Testis (tissue), 3 donors: Measurements from ENCODE around the gene ADCY9. TPM values are rescaled to one million over a fixed set of nuclear protein-coding genes. Genes with fewer than 3 reads are reported as not detected.

ENCODE experiments used
- DNase-seq: peaks from one replicate; pipeline ENCODE4 v3.0.0-alpha.2; 2019
- H3K27ac ChIP-seq, 2 donors: fragments of 200-600 bp; sonication (generic); one replicate each; pipeline ENCODE4 v1.5.1; 2019
- H3K27me3 ChIP-seq: fragments of 200-600 bp; sonication (generic); one replicate; pipeline ENCODE4 v1.5.1; 2019
- H3K36me3 ChIP-seq: fragments of 200-600 bp; sonication (generic); one replicate; pipeline ENCODE4 v1.5.1; 2017; ENCODE audit warnings: low read depth; ENCODE audit errors: missing control alignments
- H3K4me1 ChIP-seq: fragments of 200-600 bp; sonication (generic); one replicate; pipeline ENCODE4 v1.5.1; 2019
- H3K4me3 ChIP-seq, 2 donors: fragments of 200-600 bp; sonication (generic); one replicate each; pipeline ENCODE4 v1.5.1; 2017 to 2019
- H3K9me3 ChIP-seq: fragments of 200-600 bp; sonication (generic); one replicate; pipeline ENCODE4 v1.5.1; 2017
- POLR2A ChIP-seq: fragments of 450-650 bp; IDR thresholded peaks from one replicate; pipeline ENCODE4 v1.6.1; 2017; ENCODE audit warnings: antibody characterized with exemption, mild to moderate bottlenecking, moderate library complexity
- WGBS, 2 donors: methylation state at CpG; one replicate each; pipeline ENCODE4 v1.1.5; 2018; 5-methylcytosine and 5-hydroxymethylcytosine counted together
- intact Hi-C: fragments of 100-400 bp; cut with DNase I; formaldehyde crosslinking; loops from one replicate; pipeline ENCODE4 v1.15.1; 2023; ENCODE audit warnings: low total_unique reads
- polyA plus RNA-seq: library from polyadenylated mRNA; stranded (reverse); fragments of 350-450 nt; fragmentation: Illumina TruSeq; extraction: RNeasy Lipid Tissue Mini Kit (QIAGEN cat#74804); gene quantifications from one replicate; pipeline ENCODE4 v1.2.3, GENCODE V29; 2014; ENCODE audit warnings: low read depth, low replicate concordance; ENCODE audit not compliant: insufficient read depth
- total RNA-seq, 2 donors: library from RNA; depleted of rRNA; stranded (reverse); fragments of >200 nt; gene quantifications; one replicate each; pipeline ENCODE4 v1.2.3, GENCODE V29; 2016
- TF ChIP-seq, protein P1 (sequence below), 3 experiments: fragments of 450-650 bp in 2 of 3; fragments of 200-600 bp in 1 of 3; sonication (generic) in 1 of 3; IDR thresholded peaks; one replicate each; pipeline ENCODE4 v1.5.1; 2016 to 2019; ENCODE audit warnings: antibody characterized with exemption in 3 of 3, mild to moderate bottlenecking in 2 of 3, moderate library complexity in 1 of 3

Gene ADCY9
- total and polyA plus RNA-seq, 3 donors from 2014 or later, result 19.0 to 77.2 (median 52.8) TPM

DNA sequence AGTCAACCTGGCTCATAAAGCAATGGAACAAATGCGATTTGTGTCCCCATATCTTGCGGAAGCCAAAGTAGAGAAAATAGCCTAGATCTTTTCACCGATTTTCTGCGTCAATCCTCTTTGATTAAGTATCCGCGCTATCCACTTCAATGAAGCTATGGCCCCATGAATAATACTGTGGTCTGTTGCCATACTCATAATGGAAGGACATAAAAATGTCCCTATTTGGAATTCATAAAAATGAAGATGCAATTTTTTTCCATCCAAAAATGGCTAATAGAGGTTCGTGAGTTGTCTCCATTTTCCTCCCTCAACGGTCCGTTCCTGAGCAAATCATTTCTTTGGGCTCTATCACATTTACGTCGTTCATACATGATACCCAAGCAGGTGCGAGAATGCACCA lies 25.4 kb upstream of the ADCY9 start:
- TF ChIP-seq POLR2A, result no peak
- TF ChIP-seq, protein P1, sequence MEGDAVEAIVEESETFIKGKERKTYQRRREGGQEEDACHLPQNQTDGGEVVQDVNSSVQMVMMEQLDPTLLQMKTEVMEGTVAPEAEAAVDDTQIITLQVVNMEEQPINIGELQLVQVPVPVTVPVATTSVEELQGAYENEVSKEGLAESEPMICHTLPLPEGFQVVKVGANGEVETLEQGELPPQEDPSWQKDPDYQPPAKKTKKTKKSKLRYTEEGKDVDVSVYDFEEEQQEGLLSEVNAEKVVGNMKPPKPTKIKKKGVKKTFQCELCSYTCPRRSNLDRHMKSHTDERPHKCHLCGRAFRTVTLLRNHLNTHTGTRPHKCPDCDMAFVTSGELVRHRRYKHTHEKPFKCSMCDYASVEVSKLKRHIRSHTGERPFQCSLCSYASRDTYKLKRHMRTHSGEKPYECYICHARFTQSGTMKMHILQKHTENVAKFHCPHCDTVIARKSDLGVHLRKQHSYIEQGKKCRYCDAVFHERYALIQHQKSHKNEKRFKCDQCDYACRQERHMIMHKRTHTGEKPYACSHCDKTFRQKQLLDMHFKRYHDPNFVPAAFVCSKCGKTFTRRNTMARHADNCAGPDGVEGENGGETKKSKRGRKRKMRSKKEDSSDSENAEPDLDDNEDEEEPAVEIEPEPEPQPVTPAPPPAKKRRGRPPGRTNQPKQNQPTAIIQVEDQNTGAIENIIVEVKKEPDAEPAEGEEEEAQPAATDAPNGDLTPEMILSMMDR (IDR thresholded peaks at IDR 0.05), result no peak
- no peak overlapping the region for H3K27ac ChIP-seq
- H3K36me3 ChIP-seq, result no peaks in the 10 kb centered on the region
- intact Hi-C loops, result no loop called here
- no peaks in the 10 kb centered on the region for H3K4me1 ChIP-seq
- H3K9me3 ChIP-seq, result no peaks in the 10 kb centered on the region
- WGBS, 2 donors, result 94 to 95% methylated on average over 12 of the region's 12 CpGs
- H3K4me3 ChIP-seq, result no peak overlapping the region
- H3K27me3 ChIP-seq, result no peaks in the 10 kb centered on the region
- no peak for DNase-seq

DNA sequence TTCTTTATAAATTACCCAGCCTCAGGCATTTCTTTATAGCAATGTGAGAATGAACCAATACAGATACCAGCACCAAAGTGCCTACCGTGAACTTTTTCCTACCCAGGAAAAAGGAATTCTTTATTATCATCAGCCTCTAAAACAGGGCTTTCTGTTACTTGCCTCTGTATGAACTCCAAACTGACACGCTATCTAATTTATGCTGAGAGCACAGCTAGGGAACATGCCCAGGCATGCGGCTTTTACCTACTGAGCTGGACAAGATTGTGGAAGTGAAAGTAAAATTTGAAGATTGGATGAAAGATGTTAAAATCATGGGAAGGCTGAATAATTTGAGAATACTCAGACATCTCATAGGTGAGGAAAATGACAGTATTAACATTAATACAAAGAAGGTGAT lies 24.4 kb upstream of the ADCY9 start:
- Histone ChIP-seq H3K4me1 (no peaks in the 10 kb centered on the region), H3K9me3 (no peaks in the 10 kb centered on the region), H3K27me3 (no peaks in the 10 kb centered on the region), H3K36me3 (no peaks in the 10 kb centered on the region), H3K4me3 (no peak overlapping the region), H3K27ac (no peak overlapping the region)
- DNase-seq, result no peak
- no peak for TF ChIP-seq POLR2A
- TF ChIP-seq, protein P1 (IDR thresholded peaks at IDR 0.05), result no peak
- intact Hi-C loops, result no loop called here
- 73% methylated on average over 3 of the region's 3 CpGs for WGBS, 2 donors

DNA sequence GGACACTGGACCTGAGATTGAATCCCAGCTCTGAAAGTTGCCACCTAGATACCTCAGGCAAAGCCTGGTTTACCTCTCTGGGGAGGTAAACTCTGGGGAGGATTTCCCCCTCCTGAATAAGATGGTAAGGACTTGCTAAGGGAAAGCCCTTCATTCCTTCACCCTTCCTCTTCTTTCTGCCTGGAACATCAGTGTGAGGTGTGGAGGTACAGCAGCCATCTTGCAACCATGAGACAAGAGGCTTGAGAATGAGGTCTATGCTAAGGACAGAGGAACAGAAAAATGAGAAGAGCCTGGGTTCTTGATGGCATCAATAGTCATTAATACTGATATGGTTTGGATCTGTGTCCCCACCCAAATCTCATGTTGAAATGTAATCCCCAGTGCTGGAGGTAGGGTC lies 23.7 kb upstream of the ADCY9 start:
- no peak for DNase-seq
- Histone ChIP-seq H3K9me3 (no peaks in the 10 kb centered on the region), H3K4me1 (no peaks in the 10 kb centered on the region), H3K27me3 (no peaks in the 10 kb centered on the region), H3K4me3 (no peak overlapping the region), H3K27ac (no peak overlapping the region), H3K36me3 (no peaks in the 10 kb centered on the region)
- intact Hi-C loops, result no loop called here
- TF ChIP-seq POLR2A, result no peak
- TF ChIP-seq, protein P1 (IDR thresholded peaks at IDR 0.05), result no peak

DNA sequence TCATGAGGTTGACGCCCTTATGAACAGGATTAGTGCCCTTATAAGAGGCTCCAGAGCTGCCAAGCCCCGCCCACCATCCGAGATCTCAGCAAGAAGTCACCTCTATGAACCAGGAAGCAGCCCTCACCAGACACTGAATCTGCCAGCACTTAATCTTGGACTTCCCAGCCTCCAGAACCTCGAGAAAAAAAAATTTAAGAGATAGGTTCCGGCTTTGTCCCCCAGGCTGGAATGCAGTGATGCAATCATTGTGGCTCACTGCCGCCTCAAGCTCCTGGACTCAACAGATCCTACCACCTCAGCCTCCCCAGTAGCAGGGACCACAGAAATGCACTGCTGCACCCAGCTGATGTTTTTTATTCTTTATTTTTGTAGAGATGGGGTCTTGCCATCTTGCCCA lies 22.5 kb upstream of the ADCY9 start:
- WGBS, 2 donors, result 90 to 91% methylated on average over 6 of the region's 6 CpGs
- Histone ChIP-seq H3K27ac (no peak overlapping the region), H3K4me1 (no peaks in the 10 kb centered on the region), H3K27me3 (no peaks in the 10 kb centered on the region), H3K4me3 (no peak overlapping the region), H3K9me3 (no peaks in the 10 kb centered on the region), H3K36me3 (no peaks in the 10 kb centered on the region)
- no peak for DNase-seq
- intact Hi-C loops, result no loop called here
- TF ChIP-seq, protein P1 (IDR thresholded peaks at IDR 0.05), result no peak
- TF ChIP-seq POLR2A, result no peak

DNA sequence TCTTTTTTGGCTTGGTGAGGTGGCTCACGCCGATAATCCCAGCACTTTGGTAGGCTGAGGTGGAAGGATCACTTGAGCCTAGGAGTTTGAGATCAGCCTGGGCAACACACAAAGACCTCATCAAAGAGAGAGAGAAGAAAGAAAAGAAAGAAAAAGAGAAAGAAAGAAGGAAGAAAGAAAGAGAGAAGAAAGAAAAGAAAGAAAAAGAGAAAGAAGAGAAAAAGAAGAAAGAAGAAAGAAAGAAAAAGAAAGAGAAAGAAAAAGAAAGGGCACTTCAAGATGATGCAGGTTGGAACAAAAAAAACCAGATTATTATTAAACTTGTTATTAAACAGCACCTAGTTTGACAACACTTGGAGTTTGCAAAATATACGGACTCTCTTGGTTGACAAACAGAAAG lies 21.2 kb upstream of the ADCY9 start:
- 82 to 90% methylated on average over 3 of the region's 3 CpGs for WGBS, 2 donors
- H3K27me3 ChIP-seq, result no peaks in the 10 kb centered on the region
- TF ChIP-seq, protein P1 (IDR thresholded peaks at IDR 0.05), result no peak
- TF ChIP-seq POLR2A, result no peak
- no peak overlapping the region for H3K4me3 ChIP-seq
- H3K36me3 ChIP-seq, result no peaks in the 10 kb centered on the region
- intact Hi-C loops, result no loop called here
- H3K9me3 ChIP-seq, result no peaks in the 10 kb centered on the region
- no peak for DNase-seq
- H3K27ac ChIP-seq, result no peak overlapping the region
- H3K4me1 ChIP-seq, result no peaks in the 10 kb centered on the region
